Liver (tissue), 9 donors: ENCODE measurements around the gene C1orf21. TPM values are rescaled to one million over a fixed set of nuclear protein-coding genes. Genes with fewer than 3 reads are reported as not detected.
"Not testable (repeated sequence)": the region's sequence is repeated elsewhere in the genome, so short reads cannot be mapped to it uniquely, and the experiment has no call there.

ENCODE experiments used
- DNase-seq: peaks from one replicate; pipeline ENCODE4 v3.0.0-alpha.2; 2017; ENCODE audit warnings: low spot score
- H3K27ac ChIP-seq, 2 donors: one replicate each; pipeline ENCODE4 v1.7.0; 2013; ENCODE audit warnings: inconsistent platforms in 2 of 2, low read length in 2 of 2, control low read depth in 1 of 2, low read depth in 1 of 2, mild to moderate bottlenecking in 1 of 2
- H3K27me3 ChIP-seq, 4 donors: one replicate each; pipeline versions ENCODE4 v1.6.1 to v1.7.0; 2013; ENCODE audit warnings: low read length in 3 of 4, inconsistent platforms in 1 of 4, mild to moderate bottlenecking in 1 of 4, moderate library complexity in 1 of 4; ENCODE audit not compliant: control insufficient read depth in 4 of 4, insufficient read depth in 4 of 4
- H3K36me3 ChIP-seq, 4 donors: one replicate each; pipeline versions ENCODE4 v1.6.1 to v1.7.0; 2013; ENCODE audit warnings: low read length in 3 of 4, mild to moderate bottlenecking in 3 of 4, low read depth in 1 of 4, moderate library complexity in 1 of 4; ENCODE audit not compliant: control insufficient read depth in 4 of 4, insufficient read depth in 3 of 4
- H3K4me1 ChIP-seq, 4 donors: one replicate each; pipeline versions ENCODE4 v1.6.1 to v1.7.0; 2013; ENCODE audit warnings: low read length in 3 of 4, mild to moderate bottlenecking in 3 of 4, moderate library complexity in 1 of 4; ENCODE audit not compliant: control insufficient read depth in 4 of 4, insufficient read depth in 4 of 4
- H3K4me3 ChIP-seq, 3 donors: one replicate each; pipeline versions ENCODE4 v1.6.1 to v1.7.0; 2013; ENCODE audit warnings: low read length in 3 of 3, control low read depth in 1 of 3, low read depth in 1 of 3, mild to moderate bottlenecking in 1 of 3
- H3K9ac ChIP-seq, 2 donors: one replicate each; pipeline ENCODE4 v1.7.0; 2013; ENCODE audit warnings: low read length in 2 of 2, mild to moderate bottlenecking in 2 of 2, moderate library complexity in 2 of 2, control low read depth in 1 of 2, low read depth in 1 of 2
- H3K9me3 ChIP-seq, 4 donors: one replicate each; pipeline versions ENCODE4 v1.6.1 to v1.7.0; 2013; ENCODE audit warnings: low read length in 3 of 4; ENCODE audit not compliant: control insufficient read depth in 4 of 4
- ATF3 ChIP-seq: IDR thresholded peaks from 2 replicates; pipeline ENCODE4 v1.6.1; 2016; ENCODE audit warnings: antibody characterized with exemption
- CTCF ChIP-seq: fragments of 150-350 bp; IDR thresholded peaks from 2 replicates; pipeline ENCODE4 v1.5.1; 2017; ENCODE audit warnings: improper control_type of control experiment, low read depth, low read length; ENCODE audit not compliant: missing input control
- EGR1 ChIP-seq, 2 donors: IDR thresholded peaks; 2 replicates each; pipeline ENCODE4 v1.6.1; 2016 to 2018; ENCODE audit warnings: antibody characterized with exemption in 2 of 2, low read depth in 2 of 2
- FOXA1 ChIP-seq: IDR thresholded peaks from 2 replicates; pipeline ENCODE4 v1.6.1; 2016; ENCODE audit warnings: antibody characterized with exemption
- MAX ChIP-seq: IDR thresholded peaks from 2 replicates; pipeline ENCODE4 v1.6.1; 2016; ENCODE audit warnings: antibody characterized with exemption
- RAD21 ChIP-seq, 2 donors: IDR thresholded peaks; 2 replicates each; pipeline ENCODE4 v1.6.1; 2016; ENCODE audit warnings: antibody characterized with exemption in 2 of 2, mild to moderate bottlenecking in 2 of 2
- SP1 ChIP-seq: IDR thresholded peaks from 2 replicates; pipeline ENCODE4 v1.6.1; 2018; ENCODE audit warnings: antibody characterized with exemption, mild to moderate bottlenecking
- TAF1 ChIP-seq: conservative IDR thresholded peaks from 2 replicates; pipeline ENCODE4 v1.6.1; 2016; ENCODE audit warnings: antibody characterized with exemption, mild to moderate bottlenecking
- YY1 ChIP-seq: IDR thresholded peaks from 2 replicates; pipeline ENCODE4 v1.6.1; 2016; ENCODE audit warnings: antibody characterized with exemption, mild to moderate bottlenecking
- ZBTB33 ChIP-seq: IDR thresholded peaks from 2 replicates; pipeline ENCODE4 v1.6.1; 2016; ENCODE audit warnings: antibody characterized with exemption
- WGBS: extraction: QIAGEN DNeasy Blood & Tissue Kit; methylation state at CpG from one replicate; pipeline ENCODE4 v1.1.7; 2013; 5-methylcytosine and 5-hydroxymethylcytosine counted together
- polyA plus RNA-seq, 2 donors: library from polyadenylated mRNA; stranded (reverse) in 1 of 2; unstranded in 1 of 2; fragments of 200-250 nt in 1 of 2; fragments of >200 nt in 1 of 2; fragmentation: Nextera tagmentation in 1 of 2; extraction: Ambion mirVana in 1 of 2; gene quantifications; one replicate each; pipeline versions ENCODE4 v1.2.1 to v1.2.3, GENCODE V29; 2013 to 2015
- total RNA-seq, 2 donors: library from RNA; depleted of rRNA; stranded (reverse); fragments of >200 nt; gene quantifications; one replicate each; pipeline ENCODE4 v1.2.3, GENCODE V29; 2014
- donor health status: healthy.
- donor health status: healthy.
- donor health status: healthy.
- donor health status: healthy.
- donor health status: healthy.

The C1orf21 gene, protein sequence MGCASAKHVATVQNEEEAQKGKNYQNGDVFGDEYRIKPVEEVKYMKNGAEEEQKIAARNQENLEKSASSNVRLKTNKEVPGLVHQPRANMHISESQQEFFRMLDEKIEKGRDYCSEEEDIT
- total RNA-seq: 10 to 100 TPM in 1 of 2 donors, 1 to 10 TPM in 1; 2.3 to 21.3 TPM
- polyA plus RNA-seq: 10 to 100 TPM in 1 of 2 donors, 1 to 10 TPM in 1; 8.9 to 17.9 TPM

DNA sequence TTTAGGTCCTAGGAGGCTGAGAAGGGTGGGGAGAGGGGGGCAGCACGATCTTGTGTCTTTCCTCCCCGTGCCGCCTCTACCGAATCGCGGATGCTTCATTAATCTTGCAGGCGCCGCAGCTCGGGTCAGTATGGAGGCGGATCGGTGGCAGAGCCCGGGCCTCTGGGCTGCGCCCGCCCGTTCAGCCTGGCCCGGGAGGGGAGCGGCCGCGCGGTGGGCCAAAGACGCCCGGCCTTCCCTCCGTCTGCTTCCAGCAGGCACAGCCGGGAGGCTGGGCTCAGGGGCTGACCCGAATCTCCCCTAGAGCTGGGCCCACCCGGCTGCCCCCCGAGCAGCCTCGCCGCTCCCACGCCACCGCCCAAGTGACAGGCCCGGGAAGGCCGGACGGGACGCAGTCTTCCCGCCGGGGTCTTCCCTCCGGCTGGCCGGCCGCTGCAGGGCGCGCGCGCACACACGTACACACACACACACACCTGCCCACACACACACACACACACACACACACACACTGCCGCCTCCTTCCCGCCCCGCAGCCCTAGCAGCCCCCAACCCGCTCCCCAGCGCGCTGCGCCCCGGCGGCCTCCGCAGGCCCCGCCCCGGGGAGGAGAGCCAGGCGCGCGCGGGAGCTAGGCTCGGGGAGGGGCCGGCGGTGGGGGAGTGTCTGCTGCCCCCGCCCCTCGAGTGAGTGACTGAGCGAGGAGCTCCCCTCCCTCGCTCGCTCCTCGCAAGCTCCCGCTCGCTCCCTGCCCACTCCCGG, at the start of gene C1orf21:
C1orf21 (plus strand) TSS at position 718 of the 757 bp plus-strand sequence. CDS start 90,481 bp downstream, outside the sequence.
- DNase-seq: peak; percentile 82
- Histone ChIP-seq H3K9me3 (no peaks in the 10 kb centered on the region), H3K36me3 (no peaks in the 10 kb centered on the region), H3K9ac (peak within 1 kb of the TSS; percentile 54 to 93), H3K4me3 (peak within 1 kb of the TSS; percentile 61 to 82 (median 78)), H3K4me1 (peaks cover 0 to 21% (median 11%) of the 10 kb centered on the region in 4 donors), H3K27ac (peak within 1 kb of the TSS; percentile 69 to 83), H3K27me3 (peaks cover 0 to 3% (median 0%) of the 10 kb centered on the region in 4 donors)
- no peak for TF ChIP-seq CTCF
- peak in 1 of 2 donors; percentile 36 for TF ChIP-seq RAD21 (IDR thresholded peaks at IDR 0.05)
- no peak for TF ChIP-seq MAX
- no peak for TF ChIP-seq EGR1 (IDR thresholded peaks at IDR 0.05; ENCODE audit: low read depth in 2 of 2)
- TF ChIP-seq ZBTB33: no peak
- no peak for TF ChIP-seq TAF1
- WGBS: under 1% methylated on average over 73 of the region's 73 CpGs

- H3K4me1 ChIP-seq, H3K4me3 ChIP-seq, H3K9me3 ChIP-seq, DNase-seq, H3K27me3 ChIP-seq, H3K27ac ChIP-seq, H3K9ac ChIP-seq, H3K36me3 ChIP-seq: not testable (repeated sequence)
- 64% methylated on average over 1 of the region's 1 CpG for WGBS
Measured at GRCh38 chr1:184337865-184338264, 49.0 kb upstream of the C1orf21 start.

DNA sequence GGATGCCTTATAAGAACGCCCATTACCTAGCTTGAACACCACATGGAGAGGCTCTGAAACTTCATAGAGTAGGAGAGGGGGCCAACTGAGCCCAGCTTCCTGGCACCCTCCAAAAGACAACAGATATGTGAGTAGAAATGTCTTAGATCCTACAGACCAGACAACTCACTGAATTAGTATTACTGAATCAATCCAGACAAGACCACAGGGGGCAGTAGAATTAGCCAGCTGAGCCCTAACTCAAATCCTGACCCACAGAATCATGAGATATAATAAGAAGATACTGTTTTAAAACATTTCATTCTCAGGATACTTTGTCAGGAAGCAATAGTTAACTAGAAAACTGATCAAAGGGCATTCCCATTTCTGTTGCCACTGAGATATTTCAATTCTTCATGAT, 45.8 kb upstream of the C1orf21 start:
- Histone ChIP-seq H3K4me1 (no peaks in the 10 kb centered on the region), H3K27me3 (no peaks in the 10 kb centered on the region), H3K9ac (no peak overlapping the region), H3K27ac (no peak overlapping the region), H3K4me3 (no peak overlapping the region), H3K36me3 (no peaks in the 10 kb centered on the region), H3K9me3 (peaks cover 0 to 3% (median 0%) of the 10 kb centered on the region in 4 donors)
- DNase-seq: no peak
- 83% methylated on average over 1 of the region's 1 CpG for whole genome bisulfite sequencing
- TF ChIP-seq FOXA1: no peak
- peak; percentile 18 to 49 for TF ChIP-seq RAD21 (IDR thresholded peaks at IDR 0.05)
- no peak for TF ChIP-seq YY1
- TF ChIP-seq CTCF: peak; percentile 20
- no peak for TF ChIP-seq SP1
- no peak for TF ChIP-seq ATF3
